ENCODE data around the gene FOXL2NB. TPM values are rescaled to one million over a fixed set of nuclear protein-coding genes. Genes with fewer than 3 reads are reported as not detected.

Gene FOXL2NB
- total RNA-seq, 1 experiment from 2014 or later = 0.31 TPM

DNA sequence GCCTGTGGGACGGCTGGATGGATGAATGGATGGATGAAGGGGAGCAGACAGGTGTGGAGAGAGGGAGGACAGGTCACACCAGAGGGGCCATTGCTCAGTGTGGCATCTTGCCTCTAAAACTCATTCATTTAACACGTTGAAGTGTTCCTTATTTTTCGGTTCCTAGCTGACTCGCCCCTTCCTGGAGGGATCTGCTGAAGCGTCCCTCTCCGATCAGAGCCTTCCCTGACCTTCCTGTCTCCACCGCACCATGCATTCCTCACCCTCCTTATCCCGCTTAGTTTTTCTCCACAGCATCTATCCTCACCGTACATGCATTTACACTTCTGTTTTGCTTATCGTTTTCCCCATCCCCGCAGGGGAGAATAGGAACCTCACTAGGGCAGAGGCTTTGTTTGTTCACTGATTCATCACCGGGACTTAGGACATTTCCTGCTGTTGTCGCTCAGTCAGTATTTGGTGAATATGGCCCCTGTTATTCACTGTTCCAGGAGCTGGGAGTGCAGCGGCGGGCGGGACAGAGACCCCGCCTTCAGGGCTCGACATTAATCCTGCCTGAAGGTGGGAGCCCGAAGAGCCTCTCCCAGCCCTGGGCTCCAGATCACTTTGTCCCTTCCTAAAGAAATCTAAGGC lies 32.0 kb upstream of the FOXL2NB start:
- no peak overlapping the region; a peak in 1 of 7 replicates for H3K27ac Mint-ChIP-seq
- peaks cover 34% of the 10 kb centered on the region for H3K27me3 Mint-ChIP-seq (ENCODE audit: low read depth)
- Histone ChIP-seq H4K8ac (replicated peaks; ENCODE audit: insufficient read length, low read depth, low read length) (no peak overlapping the region), H4K5ac (ENCODE audit: insufficient read length, low read depth, low read length) (no peak overlapping the region), H2BK12ac (ENCODE audit: insufficient read length, low read depth, low read length) (no peak overlapping the region), H3K4me2 (ENCODE audit: insufficient read depth, insufficient read length, low read length) (peak overlapping the region; percentile 71), H3K23me2 (ENCODE audit: insufficient read length, low read depth, low read length, poor library complexity, severe bottlenecking) (peaks cover 5% of the 10 kb centered on the region), H3K56ac (ENCODE audit: insufficient read length, low read depth, low read length) (no peak overlapping the region), H3K27me3 (ENCODE audit: insufficient read depth, low read length) (no peaks in the 10 kb centered on the region), H2BK5ac (ENCODE audit: insufficient read length, low read length) (no peak overlapping the region), H3K79me2 (ENCODE audit: insufficient read depth, low read length) (no peaks in the 10 kb centered on the region), H4K20me1 (ENCODE audit: control insufficient read depth, insufficient read depth, insufficient read length) (no peaks in the 10 kb centered on the region), H3K9me3 (ENCODE audit: control insufficient read depth, low read depth, low read length) (no peaks in the 10 kb centered on the region), H3K23ac (ENCODE audit: insufficient read length, low read depth, low read length) (no peak overlapping the region), H2BK15ac (ENCODE audit: low read depth, low read length) (no peak overlapping the region), H2AFZ (ENCODE audit: low read length) (no peak overlapping the region), H3K27ac (ENCODE audit: insufficient read length, low read depth, low read length) (no peak overlapping the region), H3T11ph (ENCODE audit: low read length) (no peak overlapping the region), H2BK120ac (ENCODE audit: low read depth, low read length, poor library complexity, severe bottlenecking) (no peak overlapping the region), H3K9ac (ENCODE audit: extremely low read depth, insufficient read length, low read length) (peak overlapping the region; percentile 6), H3K18ac (ENCODE audit: insufficient read length, low read depth, low read length) (no peak overlapping the region), H2BK20ac (ENCODE audit: low read depth, low read length, poor library complexity, severe bottlenecking) (no peak overlapping the region), H2AK5ac (ENCODE audit: insufficient read length, low read length) (no peak overlapping the region), H4K91ac (ENCODE audit: insufficient read length, low read depth, low read length) (no peak overlapping the region), H3K4me1 (ENCODE audit: insufficient read depth, low read length) (no peaks in the 10 kb centered on the region; the same call in 1 of the 2 replicates), H3K79me1 (ENCODE audit: insufficient read depth, low read depth, low read length, poor library complexity, severe bottlenecking) (no peaks in the 10 kb centered on the region), H3K4ac (ENCODE audit: low read depth, low read length) (no peak overlapping the region), H3K14ac (ENCODE audit: insufficient read depth, low read length) (no peak overlapping the region)
- no peak for DNase-seq
- no CpG with 5 or more reads among the region's 19 CpGs for WGBS (ENCODE audit: extremely low coverage, insufficient read length, low lambda C conversion rate)
- peaks cover 6% of the 10 kb centered on the region in 2 experiments; a peak in 3 of 4 replicates for H3K4me1 Mint-ChIP-seq
- no peaks in the 10 kb centered on the region for H3K9me3 Mint-ChIP-seq
- no peaks in the 10 kb centered on the region for H3K36me3 Mint-ChIP-seq (ENCODE audit: insufficient read depth in 1 of 3, low read depth in 3 of 3)
- peak overlapping the region; percentile 73 to 83 for H3K4me3 Mint-ChIP-seq
- TF ChIP-seq, protein P1, sequence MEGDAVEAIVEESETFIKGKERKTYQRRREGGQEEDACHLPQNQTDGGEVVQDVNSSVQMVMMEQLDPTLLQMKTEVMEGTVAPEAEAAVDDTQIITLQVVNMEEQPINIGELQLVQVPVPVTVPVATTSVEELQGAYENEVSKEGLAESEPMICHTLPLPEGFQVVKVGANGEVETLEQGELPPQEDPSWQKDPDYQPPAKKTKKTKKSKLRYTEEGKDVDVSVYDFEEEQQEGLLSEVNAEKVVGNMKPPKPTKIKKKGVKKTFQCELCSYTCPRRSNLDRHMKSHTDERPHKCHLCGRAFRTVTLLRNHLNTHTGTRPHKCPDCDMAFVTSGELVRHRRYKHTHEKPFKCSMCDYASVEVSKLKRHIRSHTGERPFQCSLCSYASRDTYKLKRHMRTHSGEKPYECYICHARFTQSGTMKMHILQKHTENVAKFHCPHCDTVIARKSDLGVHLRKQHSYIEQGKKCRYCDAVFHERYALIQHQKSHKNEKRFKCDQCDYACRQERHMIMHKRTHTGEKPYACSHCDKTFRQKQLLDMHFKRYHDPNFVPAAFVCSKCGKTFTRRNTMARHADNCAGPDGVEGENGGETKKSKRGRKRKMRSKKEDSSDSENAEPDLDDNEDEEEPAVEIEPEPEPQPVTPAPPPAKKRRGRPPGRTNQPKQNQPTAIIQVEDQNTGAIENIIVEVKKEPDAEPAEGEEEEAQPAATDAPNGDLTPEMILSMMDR (conservative IDR thresholded peaks at IDR 0.05) = no peak
